Adrenal gland (tissue), 5 donors: ENCODE measurements around the gene GPC6.

Experiments
- CTCF ChIP-seq, 6 experiments: fragments of 450-650 bp in 4 of 6; fragments of 200-600 bp in 2 of 6; sonication (generic) in 1 of 6; IDR thresholded peaks; 1 replicate in 5 of 6; 2 replicates in 1 of 6; pipeline versions ENCODE4 v1.5.1 to v1.8.0; 2016 to 2021; ENCODE audit warnings: antibody characterized with exemption in 6 of 6, mild to moderate bottlenecking in 2 of 6, moderate library complexity in 1 of 6
- POLR2A ChIP-seq, 2 donors: fragments of 450-650 bp; IDR thresholded peaks; one replicate each; pipeline ENCODE4 v1.6.1; 2017; ENCODE audit warnings: antibody characterized with exemption in 2 of 2, mild to moderate bottlenecking in 2 of 2, moderate library complexity in 1 of 2
- donor health status: DM: no; HTN: no; CAD: no.

- TF ChIP-seq CTCF (IDR thresholded peaks at IDR 0.05) (no peak), POLR2A (IDR thresholded peaks at IDR 0.05) (no peak)
Observed at GRCh38 chr13:94139393-94139995, 912.9 kb downstream of the GPC6 start.
